Thymus (tissue), 11 donors: ENCODE data around the gene ISM1. TPM values are rescaled to one million over a fixed set of nuclear protein-coding genes. Genes with fewer than 3 reads are reported as not detected.

Experiments
- DNase-seq, 9 donors: peaks; one replicate each; pipeline ENCODE4 v3.0.0-alpha.2; 2013; ENCODE audit warnings: low spot score in 9 of 9, low read depth in 6 of 9, missing footprints in 1 of 9
- H3K27ac ChIP-seq, 2 donors: one replicate each; pipeline ENCODE4 v1.5.1; 2013; ENCODE audit warnings: control low read depth in 1 of 2, low read depth in 1 of 2, low read length in 1 of 2, mild to moderate bottlenecking in 1 of 2, moderate library complexity in 1 of 2
- H3K27me3 ChIP-seq, 2 donors: one replicate each; pipeline ENCODE4 v1.5.1; 2013; ENCODE audit warnings: low read length in 1 of 2; ENCODE audit not compliant: control insufficient read depth in 2 of 2, insufficient read depth in 1 of 2
- H3K36me3 ChIP-seq, 2 donors: one replicate each; pipeline ENCODE4 v1.5.1; 2013; ENCODE audit warnings: low read length in 1 of 2, mild to moderate bottlenecking in 1 of 2, moderate library complexity in 1 of 2; ENCODE audit not compliant: control insufficient read depth in 2 of 2, insufficient read depth in 2 of 2
- H3K4me1 ChIP-seq, 2 donors: one replicate each; pipeline ENCODE4 v1.5.1; 2013; ENCODE audit warnings: low read length in 2 of 2; ENCODE audit not compliant: control insufficient read depth in 2 of 2, insufficient read depth in 2 of 2
- H3K4me3 ChIP-seq, 2 donors: one replicate each; pipeline ENCODE4 v1.5.1; 2013; ENCODE audit warnings: low read length in 2 of 2, control low read depth in 1 of 2, mild to moderate bottlenecking in 1 of 2
- H3K9me3 ChIP-seq, 2 donors: one replicate each; pipeline ENCODE4 v1.5.1; 2013; ENCODE audit warnings: low read length in 1 of 2, mild to moderate bottlenecking in 1 of 2; ENCODE audit not compliant: control insufficient read depth in 2 of 2, insufficient read depth in 1 of 2
- WGBS: extraction: QIAGEN DNeasy Blood & Tissue Kit; methylation state at CpG from one replicate; pipeline ENCODE4 v1.1.7; 2013; 5-methylcytosine and 5-hydroxymethylcytosine counted together
- polyA plus RNA-seq: library from polyadenylated mRNA; stranded (reverse); fragments of 200-250 nt; gene quantifications from one replicate; pipeline ENCODE4 v1.2.3, GENCODE V29; 2013
- total RNA-seq: library from RNA; stranded (reverse); fragments of 120-200 nt; gene quantifications from one replicate; pipeline ENCODE4 v1.2.4, GENCODE V29; 2013
- donor health status: healthy.

Gene ISM1
- total and polyA plus RNA-seq, 2 donors: 0.66 to 1.2 TPM

DNA sequence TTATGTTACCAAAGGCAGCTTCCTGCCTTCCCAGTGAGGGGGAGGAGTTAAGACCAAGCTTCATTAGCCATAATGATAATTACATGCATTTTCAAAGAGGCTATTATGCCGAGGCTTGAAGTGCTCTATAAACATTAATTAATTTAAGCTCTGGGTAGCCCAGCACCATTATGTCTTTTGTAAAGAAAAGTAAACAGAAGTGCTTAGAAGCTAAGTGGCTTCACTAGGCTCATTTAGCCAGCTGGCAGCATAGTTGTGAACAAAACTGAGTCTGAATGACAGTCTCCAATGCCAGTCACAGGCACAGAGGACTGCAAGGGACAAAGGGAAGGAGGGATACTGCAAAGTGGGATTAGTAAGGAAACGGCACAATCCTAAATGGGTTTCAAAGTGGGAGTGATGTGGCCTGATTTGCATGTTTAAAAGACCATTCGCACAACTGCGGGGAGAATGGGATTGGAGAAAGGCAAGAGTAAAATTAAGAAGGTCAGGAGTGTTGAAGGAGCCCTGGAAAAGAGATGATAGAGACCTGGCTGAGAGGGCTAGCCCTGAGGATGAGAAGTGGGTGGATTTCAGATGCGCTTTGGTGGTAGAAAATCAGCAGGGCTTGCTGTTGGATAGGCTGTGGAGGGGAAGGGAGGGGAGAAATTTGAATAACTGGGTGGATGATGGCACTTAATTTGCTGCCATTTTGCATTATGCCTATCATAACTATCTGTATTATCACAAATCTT lies 20.1 kb upstream of the ISM1 start:
- H3K4me3 ChIP-seq: no peak overlapping the region
- H3K9me3 ChIP-seq: no peaks in the 10 kb centered on the region
- H3K27me3 ChIP-seq: no peaks in the 10 kb centered on the region
- 93% methylated on average over 5 of the region's 5 CpGs for WGBS
- no peaks in the 10 kb centered on the region for H3K4me1 ChIP-seq
- no peak overlapping the region for H3K27ac ChIP-seq
- no peak for DNase-seq
- H3K36me3 ChIP-seq: no peaks in the 10 kb centered on the region

- peak in 1 of 9 donors; percentile 9 for DNase-seq
- Histone ChIP-seq H3K4me1 (no peaks in the 10 kb centered on the region), H3K4me3 (no peak overlapping the region), H3K36me3 (no peaks in the 10 kb centered on the region), H3K9me3 (no peaks in the 10 kb centered on the region), H3K27me3 (no peaks in the 10 kb centered on the region), H3K27ac (no peak overlapping the region)
- 59% methylated on average over 6 of the region's 6 CpGs for whole genome bisulfite sequencing
These were observed 18.5 kb upstream of the ISM1 start for GRCh38 chr20:13202565-13202964.

GRCh38 chr20:13205425-13205824 lies 15.6 kb upstream of the ISM1 start:
- no peak overlapping the region for H3K4me3 ChIP-seq
- H3K27ac ChIP-seq: no peak overlapping the region
- WGBS: 79% methylated on average over 4 of the region's 4 CpGs
- H3K27me3 ChIP-seq: no peaks in the 10 kb centered on the region
- H3K36me3 ChIP-seq: no peaks in the 10 kb centered on the region
- DNase-seq: no peak
- H3K9me3 ChIP-seq: no peaks in the 10 kb centered on the region
- no peaks in the 10 kb centered on the region for H3K4me1 ChIP-seq

GRCh38 chr20:13205848-13206434 lies 15.1 kb upstream of the ISM1 start:
- no peaks in the 10 kb centered on the region for H3K36me3 ChIP-seq
- no peaks in the 10 kb centered on the region for H3K4me1 ChIP-seq
- 76% methylated on average over 5 of the region's 5 CpGs for WGBS
- DNase-seq: no peak
- H3K27me3 ChIP-seq: no peaks in the 10 kb centered on the region
- no peaks in the 10 kb centered on the region for H3K9me3 ChIP-seq
- H3K4me3 ChIP-seq: no peak overlapping the region
- no peak overlapping the region for H3K27ac ChIP-seq

GRCh38 chr20:13207016-13207415 lies 14.1 kb upstream of the ISM1 start:
- H3K27me3 ChIP-seq: no peaks in the 10 kb centered on the region
- no peak for DNase-seq
- no peaks in the 10 kb centered on the region for H3K36me3 ChIP-seq
- 97% methylated on average over 2 of the region's 2 CpGs for whole genome bisulfite sequencing
- no peak overlapping the region for H3K27ac ChIP-seq
- no peak overlapping the region for H3K4me3 ChIP-seq
- no peaks in the 10 kb centered on the region for H3K4me1 ChIP-seq
- H3K9me3 ChIP-seq: no peaks in the 10 kb centered on the region

- H3K4me3 ChIP-seq: no peak overlapping the region
- no peak for DNase-seq
- 48% methylated on average over 4 of the region's 4 CpGs for WGBS
- no peak overlapping the region for H3K27ac ChIP-seq
- peaks cover 0 to 2% of the 10 kb centered on the region in 2 donors for H3K4me1 ChIP-seq
- H3K36me3 ChIP-seq: no peaks in the 10 kb centered on the region
- H3K27me3 ChIP-seq: peaks cover 7 to 23% of the 10 kb centered on the region in 2 donors
- H3K9me3 ChIP-seq: no peaks in the 10 kb centered on the region
These were observed 9.0 kb upstream of the ISM1 start for GRCh38 chr20:13211956-13212618.

DNA sequence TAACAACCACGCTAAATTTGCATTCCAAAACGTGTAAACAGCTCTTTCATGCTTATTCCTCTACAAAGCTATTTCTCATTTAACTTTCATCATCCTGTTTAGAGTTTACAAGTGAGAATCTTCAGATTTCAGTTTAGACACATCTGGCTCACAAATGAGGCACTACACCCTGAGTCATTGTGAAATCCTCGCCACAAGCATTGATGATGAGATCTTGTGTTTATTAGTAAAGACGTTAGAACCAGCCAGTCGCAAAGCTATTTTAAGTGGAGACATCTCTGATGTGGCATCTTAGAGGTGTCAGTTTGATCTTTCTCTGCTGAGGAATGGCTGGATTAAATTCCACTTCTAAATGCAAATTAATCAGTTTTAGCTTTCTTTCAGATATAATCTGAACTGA lies 8.3 kb upstream of the ISM1 start:
- Histone ChIP-seq H3K27me3 (peaks cover 7 to 27% of the 10 kb centered on the region in 2 donors), H3K4me1 (peaks cover 0 to 2% of the 10 kb centered on the region in 2 donors), H3K4me3 (no peak overlapping the region), H3K36me3 (no peaks in the 10 kb centered on the region), H3K9me3 (no peaks in the 10 kb centered on the region), H3K27ac (no peak overlapping the region)
- WGBS: 34% methylated on average over 5 of the region's 5 CpGs
- DNase-seq: peak in 1 of 9 donors; percentile 34

- Histone ChIP-seq H3K4me3 (no peak overlapping the region), H3K27me3 (peaks cover 12 to 33% of the 10 kb centered on the region in 2 donors), H3K9me3 (no peaks in the 10 kb centered on the region), H3K4me1 (peaks cover 0 to 2% of the 10 kb centered on the region in 2 donors), H3K36me3 (no peaks in the 10 kb centered on the region), H3K27ac (no peak overlapping the region)
- WGBS: 98% methylated on average over 1 of the region's 1 CpG
- DNase-seq: no peak
These were observed 7.7 kb upstream of the ISM1 start for GRCh38 chr20:13213335-13213734.

DNA sequence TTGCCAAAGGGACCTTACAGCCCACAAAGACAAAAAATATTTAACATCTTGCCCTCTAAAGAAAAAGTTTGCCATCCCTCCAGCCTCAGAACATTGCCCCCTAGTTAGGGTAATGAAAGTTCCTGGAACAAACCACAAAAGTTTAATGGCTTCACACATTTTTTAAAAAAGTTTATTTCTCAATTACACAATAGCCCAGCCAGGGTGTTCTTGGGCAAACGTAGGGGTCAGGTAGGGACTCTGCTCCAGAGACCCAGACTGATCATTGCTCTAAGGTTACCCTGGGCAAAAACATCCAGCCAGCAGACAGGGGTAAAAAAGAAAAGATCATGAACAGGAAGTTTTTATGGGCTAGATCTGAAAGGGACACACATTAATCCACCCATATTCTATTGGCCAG lies 4.5 kb upstream of the ISM1 start:
- DNase-seq: no peak
- Histone ChIP-seq H3K27me3 (peaks cover 39 to 61% of the 10 kb centered on the region in 2 donors), H3K4me3 (no peak overlapping the region), H3K27ac (no peak overlapping the region), H3K36me3 (no peaks in the 10 kb centered on the region), H3K9me3 (no peaks in the 10 kb centered on the region), H3K4me1 (peaks cover 10 to 14% of the 10 kb centered on the region in 2 donors)
- WGBS: 50% methylated on average over 1 of the region's 1 CpG
